HepG2 (cell line): ENCODE measurements around the gene LRIG3. TPM values are rescaled to one million over a fixed set of nuclear protein-coding genes. Genes with fewer than 3 reads are reported as not detected.
A peak's percentile ranks its signal among the peaks of the same experiment; 100 is the strongest.

ENCODE experiments used
- ATAC-seq: fragments of 200-7000 bp; cut with Tn5 transposase; 3 replicates; pipeline ENCODE4 v1.9.1; 2020; ENCODE audit warnings: mild to moderate bottlenecking, moderate library complexity
- BruUV-seq: library from RNA; stranded (reverse); fragments of 400-500 nt; replicated peaks from 2 replicates; lab custom pipeline; 2021; lab: Mats Ljungman, UMichigan
- CTCF ChIA-PET: fragments of 300-600 bp; formaldehyde crosslinking; extraction: SDS; loops from one replicate; lab custom pipeline; 2021; ENCODE audit warnings: low total read pairs, inconsistent platforms, low intra/inter-chr PET ratio; lab: Yijun Ruan, JAX
- POLR2A ChIA-PET: fragments of 350-600 bp; sonication (Branson Sonifier 250); formaldehyde crosslinking; loops from one replicate; lab custom pipeline; 2020; ENCODE audit warnings: antibody characterized with exemption, inconsistent platforms; lab: Yijun Ruan, JAX
- DNase-seq: peaks from one replicate; pipeline ENCODE4 v3.0.0-alpha.2; 2015; ENCODE audit warnings: low spot score
- FAIRE-seq: peaks from 3 replicates; lab custom pipeline; 2011; peaks lifted over from hg19 to GRCh38; lab: Jason Lieb, UNC
- H2AFZ ChIP-seq: one replicate; pipeline ENCODE4 v1.6.1; 2011; ENCODE audit warnings: low read length, inconsistent platforms
- H3K27ac ChIP-seq: fragments of 300-600 bp; 3 replicates; pipeline ENCODE4 v1.8.0; 2011; ENCODE audit warnings: mixed run types, mild to moderate bottlenecking, mixed read lengths, low read length, inconsistent platforms; ENCODE audit not compliant: insufficient read depth; ENCODE audit errors: extremely low read length
- H3K27me3 ChIP-seq, 2 experiments: fragments of 200-600 bp in 1 of 2; 2 replicates in 1 of 2; 3 replicates in 1 of 2; pipeline versions ENCODE4 v1.6.0 to v1.8.0; 2011; ENCODE audit warnings: low read length in 2 of 2, mild to moderate bottlenecking in 2 of 2, moderate library complexity in 2 of 2, inconsistent platforms in 1 of 2; ENCODE audit not compliant: insufficient read depth in 2 of 2, control insufficient read depth in 1 of 2
- H3K36me3 ChIP-seq, 2 experiments: fragments of 200-600 bp in 1 of 2; replicated peaks in 1 of 2; 2 replicates in 1 of 2; 3 replicates in 1 of 2; pipeline versions ENCODE4 v1.5.1 to v1.8.0; 2011; ENCODE audit warnings: low read length in 2 of 2, inconsistent platforms in 1 of 2; ENCODE audit not compliant: insufficient read depth in 2 of 2, control insufficient read depth in 1 of 2
- H3K4me1 ChIP-seq: 2 replicates; pipeline ENCODE4 v1.5.1; 2012; ENCODE audit warnings: low read length, inconsistent platforms; ENCODE audit not compliant: insufficient read depth
- H3K4me2 ChIP-seq: 2 replicates; pipeline ENCODE4 v1.6.0; 2011; ENCODE audit warnings: low read depth, low read length, inconsistent platforms
- H3K4me3 ChIP-seq, 3 experiments: fragments of 200-600 bp in 1 of 3; sonication (generic), shearing (Covaris generic) in 1 of 3; replicated peaks in 1 of 3; 2 replicates each; pipeline ENCODE4 v1.5.1; 2011 to 2016; ENCODE audit warnings: low read length in 3 of 3, inconsistent platforms in 2 of 3, low read depth in 2 of 3, mild to moderate bottlenecking in 2 of 3, control low read depth in 1 of 3, mixed read lengths in 1 of 3; ENCODE audit not compliant: insufficient read depth in 1 of 3
- H3K79me2 ChIP-seq: one replicate; pipeline ENCODE4 v1.6.1; 2011; ENCODE audit warnings: low read length, inconsistent platforms; ENCODE audit not compliant: insufficient read depth
- H3K9ac ChIP-seq: 2 replicates; pipeline ENCODE4 v1.6.0; 2011; ENCODE audit warnings: mild to moderate bottlenecking, low read depth, low read length, inconsistent platforms; ENCODE audit not compliant: insufficient read depth
- H3K9me3 ChIP-seq: 2 replicates; pipeline ENCODE4 v1.5.1; 2012; ENCODE audit warnings: mild to moderate bottlenecking, low read length
- H4K20me1 ChIP-seq: 2 replicates; pipeline ENCODE4 v1.6.0; 2011; ENCODE audit warnings: inconsistent platforms, mild to moderate bottlenecking, low read length, moderate library complexity; ENCODE audit not compliant: insufficient read depth
- SMC3 ChIP-seq: IDR thresholded peaks from 2 replicates; pipeline ENCODE4 v1.6.1; 2011; ENCODE audit warnings: low read length, improper control_type of control experiment
- STAG1 ChIP-seq: sonication (generic); formaldehyde crosslinking; IDR thresholded peaks from 2 replicates; pipeline ENCODE4 v1.4.0; 2020; ENCODE audit warnings: missing genetic modification reagents
- ZNF329 ChIP-seq: sonication (generic); formaldehyde crosslinking; IDR thresholded peaks from 2 replicates; pipeline ENCODE4 v1.9.0; 2021; ENCODE audit warnings: low read depth, mild to moderate bottlenecking, missing genetic modification reagents
- ZNF460 ChIP-seq: sonication (generic); formaldehyde crosslinking; IDR thresholded peaks from 2 replicates; pipeline ENCODE4 v1.5.1; 2020; ENCODE audit warnings: missing genetic modification reagents, mild to moderate bottlenecking, borderline replicate concordance
- ZNF839 ChIP-seq: sonication (generic); formaldehyde crosslinking; IDR thresholded peaks from 2 replicates; pipeline ENCODE4 v1.4.0; 2020; ENCODE audit warnings: missing genetic modification reagents, mild to moderate bottlenecking, borderline replicate concordance
- ZZZ3 ChIP-seq: sonication (generic); formaldehyde crosslinking; IDR thresholded peaks from 2 replicates; pipeline ENCODE4 v1.4.0; 2020; ENCODE audit warnings: missing genetic modification reagents, mild to moderate bottlenecking, borderline replicate concordance
- WGBS: methylation state at CpG from one replicate; pipeline ENCODE4 v1.1.6; 2017; ENCODE audit warnings: low lambda C conversion rate; 5-methylcytosine and 5-hydroxymethylcytosine counted together
- in situ Hi-C: cut with HindIII; loops from 2 replicates; pipeline ENCODE4 v1.10.0; 2017; ENCODE audit warnings: low pct_unique_long_range_greater_than_20kb; ENCODE audit not compliant: extremely low pct_ligation_motif_present
- intact Hi-C: fragments of 100-400 bp; cut with micrococcal nuclease; formaldehyde crosslinking; loops from one replicate; pipeline ENCODE4 v1.10.0; 2022; ENCODE audit not compliant: unreplicated experiment
- polyA plus RNA-seq, 8 experiments: library from polyadenylated mRNA; depleted of rRNA in 3 of 8; stranded (reverse) in 7 of 8; unstranded in 1 of 8; fragments of >200 nt; fragmentation: Illumina TruSeq in 4 of 8; extraction: Trizol in 4 of 8; gene quantifications; 2 replicates each; pipeline versions ENCODE4 v1.2.1 to v1.2.3, GENCODE V29; 2011 to 2016; ENCODE audit warnings: low read depth in 4 of 8, missing spikeins in 1 of 8, mixed read lengths in 1 of 8; ENCODE audit not compliant: insufficient read depth in 1 of 8
- total RNA-seq, 5 experiments: library from RNA; depleted of rRNA; stranded (reverse); fragments of >200 nt; fragmentation: Illumina TruSeq; extraction: Trizol; gene quantifications; 2 replicates each; pipeline ENCODE4 v1.2.3, GENCODE V29; 2016; ENCODE audit warnings: low read depth in 1 of 5
- TF ChIP-seq, protein P1 (sequence below): sonication (generic); formaldehyde crosslinking; IDR thresholded peaks from 2 replicates; pipeline ENCODE4 v1.5.0; 2020; ENCODE audit warnings: mild to moderate bottlenecking, missing genetic modification reagents, moderate library complexity

LRIG3 gene
- total and polyA plus RNA-seq, 2 of the 13 experiments (the other 11 are each of a cell fraction or from before 2014, with no cell fraction given) = 7.7 to 17.4 TPM

GRCh38 chr12:58934528-58934927 is 14.2 kb upstream of the LRIG3 start (continued):
- no peak for TF ChIP-seq ZNF839 (CRISPR knock-in tag)

- Histone ChIP-seq H3K9me3 (no peaks in the 10 kb centered on the region), H4K20me1 (no peaks in the 10 kb centered on the region), H3K4me3 (no peak overlapping the region), H3K4me2 (no peak overlapping the region), H3K27ac (no peak overlapping the region), H3K9ac (no peak overlapping the region), H3K79me2 (no peaks in the 10 kb centered on the region), H2AFZ (no peak overlapping the region), H3K36me3 (no peaks in the 10 kb centered on the region), H3K27me3 (no peaks in the 10 kb centered on the region), H3K4me1 (no peaks in the 10 kb centered on the region)
- ChIA-PET POLR2A (no interaction called here), CTCF (no interaction called here)
- intact Hi-C loops (no loop called here), in situ Hi-C loops (no loop called here)
- no peak for DNase-seq
- TF ChIP-seq ZNF460 (CRISPR knock-in tag) (no peak), ZNF329 (CRISPR knock-in tag) (no peak)
- no TSS peak for BruUV-seq
- no peak for ATAC-seq
- 53% methylated on average over 8 of the region's 8 CpGs for WGBS
- no peak for FAIRE-seq
Measured at GRCh38 chr12:58932806-58933681, 12.7 kb upstream of the LRIG3 start.

GRCh38 chr12:58931518-58931917 is 11.2 kb upstream of the LRIG3 start:
- FAIRE-seq (no peak), DNase-seq (no peak), ATAC-seq (peak; percentile 62)
- no TSS peak for BruUV-seq
- ChIA-PET CTCF (interaction anchor here (1.1 kb wide), 1 partner anchor 391 kb away, joined by 3 read pairs; no protein-coding TSS in a partner anchor), POLR2A (no interaction called here)
- WGBS = 16% methylated on average over 4 of the region's 4 CpGs
- Histone ChIP-seq H3K36me3 (no peaks in the 10 kb centered on the region), H2AFZ (no peak overlapping the region), H3K9me3 (no peaks in the 10 kb centered on the region), H4K20me1 (no peaks in the 10 kb centered on the region), H3K79me2 (no peaks in the 10 kb centered on the region), H3K4me1 (no peaks in the 10 kb centered on the region), H3K4me2 (no peak overlapping the region), H3K27me3 (no peaks in the 10 kb centered on the region), H3K9ac (no peak overlapping the region), H3K27ac (no peak overlapping the region), H3K4me3 (no peak overlapping the region)
- in situ Hi-C loops (no loop called here), intact Hi-C loops (loop anchor here (1.0 kb wide), 1 partner anchor 391 kb away; no protein-coding TSS in a partner anchor)
- TF ChIP-seq ZZZ3 (CRISPR knock-in tag) (no peak), STAG1 (CRISPR knock-in tag) (peak; percentile 67), SMC3 (peak; percentile 62)
- TF ChIP-seq, protein P1, sequence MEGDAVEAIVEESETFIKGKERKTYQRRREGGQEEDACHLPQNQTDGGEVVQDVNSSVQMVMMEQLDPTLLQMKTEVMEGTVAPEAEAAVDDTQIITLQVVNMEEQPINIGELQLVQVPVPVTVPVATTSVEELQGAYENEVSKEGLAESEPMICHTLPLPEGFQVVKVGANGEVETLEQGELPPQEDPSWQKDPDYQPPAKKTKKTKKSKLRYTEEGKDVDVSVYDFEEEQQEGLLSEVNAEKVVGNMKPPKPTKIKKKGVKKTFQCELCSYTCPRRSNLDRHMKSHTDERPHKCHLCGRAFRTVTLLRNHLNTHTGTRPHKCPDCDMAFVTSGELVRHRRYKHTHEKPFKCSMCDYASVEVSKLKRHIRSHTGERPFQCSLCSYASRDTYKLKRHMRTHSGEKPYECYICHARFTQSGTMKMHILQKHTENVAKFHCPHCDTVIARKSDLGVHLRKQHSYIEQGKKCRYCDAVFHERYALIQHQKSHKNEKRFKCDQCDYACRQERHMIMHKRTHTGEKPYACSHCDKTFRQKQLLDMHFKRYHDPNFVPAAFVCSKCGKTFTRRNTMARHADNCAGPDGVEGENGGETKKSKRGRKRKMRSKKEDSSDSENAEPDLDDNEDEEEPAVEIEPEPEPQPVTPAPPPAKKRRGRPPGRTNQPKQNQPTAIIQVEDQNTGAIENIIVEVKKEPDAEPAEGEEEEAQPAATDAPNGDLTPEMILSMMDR = peak; percentile 61
